GM12878 (cell line): ENCODE measurements around the gene RPGR. TPM values are rescaled to one million over a fixed set of nuclear protein-coding genes. Genes with fewer than 3 reads are reported as not detected.

ENCODE experiments used
- ATAC-seq: fragments of 200-7000 bp; cut with Tn5 transposase; 3 replicates; pipeline ENCODE4 v1.9.1; 2020; ENCODE audit warnings: mild to moderate bottlenecking, moderate library complexity
- BruUV-seq: library from RNA; stranded (reverse); fragments of 400-500 nt; replicated peaks from 2 replicates; lab custom pipeline; 2021; lab: Mats Ljungman, UMichigan
- CTCF ChIA-PET: fragments of 300-600 bp; sonication (Branson Sonifier 250); formaldehyde crosslinking; extraction: SDS; loops from one replicate; lab custom pipeline; 2021; ENCODE audit warnings: inconsistent platforms; lab: Yijun Ruan, JAX
- POLR2A ChIA-PET: fragments of 350-600 bp; formaldehyde crosslinking; extraction: SDS; loops from one replicate; lab custom pipeline; 2021; ENCODE audit warnings: inconsistent platforms; lab: Charles Lee
- RAD21 ChIA-PET: fragments of 300-600 bp; sonication (Branson Sonifier 250); formaldehyde crosslinking; loops from one replicate; lab custom pipeline; 2023; ENCODE audit warnings: antibody characterized with exemption; ENCODE audit not compliant: unreplicated experiment; lab: Charles Lee
- SMC1A ChIA-PET: fragments of 300-600 bp; sonication (Branson Sonifier 250); formaldehyde crosslinking; loops from one replicate; lab custom pipeline; 2023; ENCODE audit not compliant: unreplicated experiment, uncharacterized antibody; lab: Charles Lee
- DNase-seq: peaks from one replicate; pipeline ENCODE4 v3.0.0-alpha.2; 2011; ENCODE audit warnings: low read depth, low spot score
- FAIRE-seq: peaks from 3 replicates; lab custom pipeline; 2011; peaks lifted over from hg19 to GRCh38; lab: Jason Lieb, UNC
- H2AFZ ChIP-seq: 2 replicates; pipeline ENCODE4 v1.6.0; 2011; ENCODE audit warnings: low read depth, low read length, control low read depth; ENCODE audit not compliant: control insufficient read depth
- H3K27ac ChIP-seq: 2 replicates; pipeline ENCODE4 v1.5.1; 2011; ENCODE audit warnings: control low read depth; ENCODE audit not compliant: control insufficient read depth, insufficient read depth
- H3K27me3 ChIP-seq, 2 experiments: replicated peaks in 1 of 2; 2 replicates each; pipeline versions ENCODE4 v1.6.0 to v1.6.1; 2011; ENCODE audit warnings: low read length in 1 of 2; ENCODE audit not compliant: control insufficient read depth in 2 of 2, insufficient read depth in 2 of 2
- H3K36me3 ChIP-seq, 2 experiments: 2 replicates each; pipeline ENCODE4 v1.5.1; 2011; ENCODE audit warnings: low read length in 1 of 2; ENCODE audit not compliant: control insufficient read depth in 2 of 2, insufficient read depth in 2 of 2
- H3K4me1 ChIP-seq: 2 replicates; pipeline ENCODE4 v1.6.1; 2011; ENCODE audit warnings: mild to moderate bottlenecking, low read length, moderate library complexity, mixed read lengths; ENCODE audit not compliant: control insufficient read depth, insufficient read depth
- H3K4me2 ChIP-seq: 2 replicates; pipeline ENCODE4 v1.6.0; 2011; ENCODE audit warnings: control low read depth; ENCODE audit not compliant: control insufficient read depth, insufficient read depth
- H3K4me3 ChIP-seq: fragments of 200-600 bp; sonication (generic); 2 replicates; pipeline ENCODE4 v1.5.1; 2016
- H3K79me2 ChIP-seq: 2 replicates; pipeline ENCODE4 v1.6.0; 2011; ENCODE audit warnings: low read length; ENCODE audit not compliant: control insufficient read depth, insufficient read depth
- H3K9ac ChIP-seq: 2 replicates; pipeline ENCODE4 v1.8.0; 2011; ENCODE audit warnings: low read length, control low read depth, mixed read lengths; ENCODE audit not compliant: control insufficient read depth, insufficient read depth
- H3K9me3 ChIP-seq: replicated peaks from 3 replicates; pipeline ENCODE4 v1.5.1; 2011; ENCODE audit warnings: mild to moderate bottlenecking, low read length; ENCODE audit not compliant: control insufficient read depth, insufficient read depth
- H4K20me1 ChIP-seq: 2 replicates; pipeline ENCODE4 v1.6.0; 2011; ENCODE audit not compliant: control insufficient read depth, insufficient read depth
- GATAD2B ChIP-seq: fragments of 450-650 bp; conservative IDR thresholded peaks from 2 replicates; pipeline ENCODE4 v1.6.1; 2017; ENCODE audit warnings: low read depth, mild to moderate bottlenecking, moderate library complexity
- JUNB ChIP-seq: IDR thresholded peaks from 2 replicates; pipeline ENCODE4 v1.6.1; 2016; ENCODE audit warnings: antibody characterized with exemption, mild to moderate bottlenecking
- KLF5 ChIP-seq: fragments of 450-650 bp; IDR thresholded peaks from 2 replicates; pipeline ENCODE4 v1.6.1; 2014; ENCODE audit warnings: mild to moderate bottlenecking; ENCODE audit not compliant: partially characterized antibody
- MTA3 ChIP-seq: IDR thresholded peaks from 2 replicates; pipeline ENCODE4 v1.6.1; 2012; ENCODE audit warnings: low read length, inconsistent platforms, borderline replicate concordance
- PAX5 ChIP-seq: IDR thresholded peaks from 2 replicates; pipeline ENCODE4 v1.6.1; 2011; ENCODE audit warnings: low read depth, low read length, borderline replicate concordance
- RBBP5 ChIP-seq: fragments of 200-600 bp; sonication (generic); conservative IDR thresholded peaks from 2 replicates; pipeline ENCODE4 v1.6.1; 2016
- SREBF1 ChIP-seq: IDR thresholded peaks from 2 replicates; pipeline ENCODE4 v1.6.1; 2012; ENCODE audit warnings: mild to moderate bottlenecking, low read length
- TAF1 ChIP-seq: IDR thresholded peaks from 2 replicates; pipeline ENCODE4 v1.6.1; 2011; ENCODE audit warnings: mild to moderate bottlenecking, low read depth, low read length, borderline replicate concordance
- TARDBP ChIP-seq: IDR thresholded peaks from 2 replicates; pipeline ENCODE4 v1.6.1; 2016; ENCODE audit warnings: borderline replicate concordance
- in situ Hi-C: fragments of 300-500 bp; cut with MboI; formaldehyde crosslinking; loops from 9 replicates; pipeline ENCODE4 v1.14.3; 2018; ENCODE audit warnings: mixed read lengths
- intact Hi-C: fragments of 100-400 bp; cut with micrococcal nuclease; formaldehyde crosslinking; loops from one replicate; pipeline ENCODE4 v1.14.2; 2022; ENCODE audit not compliant: unreplicated experiment
- polyA plus RNA-seq, 11 experiments: library from polyadenylated mRNA; depleted of rRNA in 4 of 11; unstranded in 6 of 11; stranded (reverse) in 5 of 11; fragments of >200 nt; fragmentation: Nextera tagmentation in 4 of 11; fragmentation: Illumina TruSeq in 1 of 11; extraction: Ambion mirVana in 4 of 11; extraction: Trizol in 1 of 11; gene quantifications; 1 replicate in 1 of 11; 2 replicates in 10 of 11; pipeline versions ENCODE4 v1.2.1 to v1.2.3, GENCODE V29; 2011 to 2016; ENCODE audit warnings: inconsistent platforms in 2 of 11, missing spikeins in 2 of 11, low read depth in 1 of 11
- total RNA-seq, 4 experiments: library from RNA; depleted of rRNA in 3 of 4; stranded (reverse); fragments of >200 nt in 3 of 4; fragmentation: Illumina TruSeq in 1 of 4; extraction: Trizol in 1 of 4; gene quantifications; 2 replicates each; pipeline versions ENCODE4 v1.2.1 to v1.2.3, GENCODE V29; 2013 to 2021
- TF ChIP-seq, protein P1 (sequence below): IDR thresholded peaks from 2 replicates; pipeline ENCODE4 v1.6.1; 2011; ENCODE audit warnings: low read depth, low read length, improper control_type of control experiment, borderline replicate concordance
- TF ChIP-seq, protein P2 (sequence below): fragments of 450-650 bp; formaldehyde crosslinking; IDR thresholded peaks from 2 replicates; pipeline ENCODE4 v1.4.0; 2022; ENCODE audit warnings: mild to moderate bottlenecking, moderate library complexity
- TF ChIP-seq, protein P3 (sequence below): fragments of 450-650 bp; IDR thresholded peaks from 2 replicates; pipeline ENCODE4 v1.6.1; 2017; ENCODE audit warnings: antibody characterized with exemption, mild to moderate bottlenecking, moderate library complexity
- TF ChIP-seq, protein P4 (sequence below): fragments of 450-650 bp; IDR thresholded peaks from 2 replicates; pipeline ENCODE4 v1.6.1; 2017; ENCODE audit warnings: borderline replicate concordance
- TF ChIP-seq, protein P5 (sequence below): fragments of 450-650 bp; IDR thresholded peaks from 2 replicates; pipeline ENCODE4 v1.6.1; 2017; ENCODE audit warnings: mild to moderate bottlenecking

The RPGR gene
- total and polyA plus RNA-seq, 10 of the 15 experiments (the other 5 are each of a cell fraction or from before 2014, with no cell fraction given) = 5.5 to 13.4 (median 7.6) TPM

DNA sequence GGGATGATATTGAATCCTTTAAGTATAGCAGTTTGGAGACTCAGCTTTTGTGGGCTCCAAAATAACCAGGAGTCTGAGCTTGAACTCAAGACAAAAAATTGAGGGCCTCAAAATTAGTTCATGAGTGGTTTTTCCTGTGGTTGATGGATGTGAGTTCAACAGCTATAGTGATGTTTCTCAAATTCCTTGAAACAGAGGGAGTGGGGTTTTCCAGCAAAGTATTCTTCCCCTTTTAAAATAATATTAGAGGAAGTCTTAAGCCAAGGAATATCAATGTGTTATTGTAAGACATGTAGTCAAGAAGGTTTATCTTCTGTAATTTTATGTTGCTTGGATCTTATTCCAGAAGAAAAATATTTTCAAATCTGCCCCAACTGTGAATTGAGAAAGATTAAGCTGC is 35.7 kb upstream of the RPGR start:
- Histone ChIP-seq H3K4me2 (no peak overlapping the region), H3K27me3 (no peaks in the 10 kb centered on the region), H3K4me1 (no peaks in the 10 kb centered on the region), H3K79me2 (no peaks in the 10 kb centered on the region), H3K9me3 (no peaks in the 10 kb centered on the region), H3K9ac (no peak overlapping the region), H2AFZ (no peak overlapping the region), H3K27ac (no peak overlapping the region), H4K20me1 (no peaks in the 10 kb centered on the region), H3K4me3 (no peak overlapping the region), H3K36me3 (no peaks in the 10 kb centered on the region)
- TF ChIP-seq JUNB (no peak), PAX5 (no peak), RBBP5 (no peak), SREBF1 (no peak), MTA3 (no peak), GATAD2B (no peak), TAF1 (no peak), KLF5 (no peak), TARDBP (no peak)
- TF ChIP-seq, protein P1, sequence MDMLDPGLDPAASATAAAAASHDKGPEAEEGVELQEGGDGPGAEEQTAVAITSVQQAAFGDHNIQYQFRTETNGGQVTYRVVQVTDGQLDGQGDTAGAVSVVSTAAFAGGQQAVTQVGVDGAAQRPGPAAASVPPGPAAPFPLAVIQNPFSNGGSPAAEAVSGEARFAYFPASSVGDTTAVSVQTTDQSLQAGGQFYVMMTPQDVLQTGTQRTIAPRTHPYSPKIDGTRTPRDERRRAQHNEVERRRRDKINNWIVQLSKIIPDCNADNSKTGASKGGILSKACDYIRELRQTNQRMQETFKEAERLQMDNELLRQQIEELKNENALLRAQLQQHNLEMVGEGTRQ = no peak
- TF ChIP-seq, protein P2, sequence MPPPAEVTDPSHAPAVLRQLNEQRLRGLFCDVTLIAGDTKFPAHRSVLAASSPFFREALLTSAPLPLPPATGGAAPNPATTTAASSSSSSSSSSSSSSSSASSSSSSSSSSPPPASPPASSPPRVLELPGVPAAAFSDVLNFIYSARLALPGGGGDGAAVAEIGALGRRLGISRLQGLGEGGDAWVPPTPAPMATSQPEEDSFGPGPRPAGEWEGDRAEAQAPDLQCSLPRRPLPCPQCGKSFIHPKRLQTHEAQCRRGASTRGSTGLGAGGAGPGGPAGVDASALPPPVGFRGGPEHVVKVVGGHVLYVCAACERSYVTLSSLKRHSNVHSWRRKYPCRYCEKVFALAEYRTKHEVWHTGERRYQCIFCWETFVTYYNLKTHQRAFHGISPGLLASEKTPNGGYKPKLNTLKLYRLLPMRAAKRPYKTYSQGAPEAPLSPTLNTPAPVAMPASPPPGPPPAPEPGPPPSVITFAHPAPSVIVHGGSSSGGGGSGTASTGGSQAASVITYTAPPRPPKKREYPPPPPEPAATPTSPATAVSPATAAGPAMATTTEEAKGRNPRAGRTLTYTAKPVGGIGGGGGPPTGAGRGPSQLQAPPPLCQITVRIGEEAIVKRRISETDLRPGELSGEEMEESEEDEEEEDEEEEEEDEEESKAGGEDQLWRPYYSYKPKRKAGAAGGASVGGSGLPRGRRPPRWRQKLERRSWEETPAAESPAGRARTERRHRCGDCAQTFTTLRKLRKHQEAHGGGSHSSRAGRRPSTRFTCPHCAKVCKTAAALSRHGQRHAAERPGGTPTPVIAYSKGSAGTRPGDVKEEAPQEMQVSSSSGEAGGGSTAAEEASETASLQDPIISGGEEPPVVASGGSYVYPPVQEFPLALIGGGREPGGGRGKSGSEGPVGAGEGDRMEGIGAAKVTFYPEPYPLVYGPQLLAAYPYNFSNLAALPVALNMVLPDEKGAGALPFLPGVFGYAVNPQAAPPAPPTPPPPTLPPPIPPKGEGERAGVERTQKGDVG (CRISPR knock-in tag) = no peak
- TF ChIP-seq, protein P3, sequence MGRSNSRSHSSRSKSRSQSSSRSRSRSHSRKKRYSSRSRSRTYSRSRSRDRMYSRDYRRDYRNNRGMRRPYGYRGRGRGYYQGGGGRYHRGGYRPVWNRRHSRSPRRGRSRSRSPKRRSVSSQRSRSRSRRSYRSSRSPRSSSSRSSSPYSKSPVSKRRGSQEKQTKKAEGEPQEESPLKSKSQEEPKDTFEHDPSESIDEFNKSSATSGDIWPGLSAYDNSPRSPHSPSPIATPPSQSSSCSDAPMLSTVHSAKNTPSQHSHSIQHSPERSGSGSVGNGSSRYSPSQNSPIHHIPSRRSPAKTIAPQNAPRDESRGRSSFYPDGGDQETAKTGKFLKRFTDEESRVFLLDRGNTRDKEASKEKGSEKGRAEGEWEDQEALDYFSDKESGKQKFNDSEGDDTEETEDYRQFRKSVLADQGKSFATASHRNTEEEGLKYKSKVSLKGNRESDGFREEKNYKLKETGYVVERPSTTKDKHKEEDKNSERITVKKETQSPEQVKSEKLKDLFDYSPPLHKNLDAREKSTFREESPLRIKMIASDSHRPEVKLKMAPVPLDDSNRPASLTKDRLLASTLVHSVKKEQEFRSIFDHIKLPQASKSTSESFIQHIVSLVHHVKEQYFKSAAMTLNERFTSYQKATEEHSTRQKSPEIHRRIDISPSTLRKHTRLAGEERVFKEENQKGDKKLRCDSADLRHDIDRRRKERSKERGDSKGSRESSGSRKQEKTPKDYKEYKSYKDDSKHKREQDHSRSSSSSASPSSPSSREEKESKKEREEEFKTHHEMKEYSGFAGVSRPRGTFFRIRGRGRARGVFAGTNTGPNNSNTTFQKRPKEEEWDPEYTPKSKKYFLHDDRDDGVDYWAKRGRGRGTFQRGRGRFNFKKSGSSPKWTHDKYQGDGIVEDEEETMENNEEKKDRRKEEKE = no peak
- TF ChIP-seq, protein P4, sequence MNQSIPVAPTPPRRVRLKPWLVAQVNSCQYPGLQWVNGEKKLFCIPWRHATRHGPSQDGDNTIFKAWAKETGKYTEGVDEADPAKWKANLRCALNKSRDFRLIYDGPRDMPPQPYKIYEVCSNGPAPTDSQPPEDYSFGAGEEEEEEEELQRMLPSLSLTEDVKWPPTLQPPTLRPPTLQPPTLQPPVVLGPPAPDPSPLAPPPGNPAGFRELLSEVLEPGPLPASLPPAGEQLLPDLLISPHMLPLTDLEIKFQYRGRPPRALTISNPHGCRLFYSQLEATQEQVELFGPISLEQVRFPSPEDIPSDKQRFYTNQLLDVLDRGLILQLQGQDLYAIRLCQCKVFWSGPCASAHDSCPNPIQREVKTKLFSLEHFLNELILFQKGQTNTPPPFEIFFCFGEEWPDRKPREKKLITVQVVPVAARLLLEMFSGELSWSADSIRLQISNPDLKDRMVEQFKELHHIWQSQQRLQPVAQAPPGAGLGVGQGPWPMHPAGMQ = no peak
- TF ChIP-seq, protein P5, sequence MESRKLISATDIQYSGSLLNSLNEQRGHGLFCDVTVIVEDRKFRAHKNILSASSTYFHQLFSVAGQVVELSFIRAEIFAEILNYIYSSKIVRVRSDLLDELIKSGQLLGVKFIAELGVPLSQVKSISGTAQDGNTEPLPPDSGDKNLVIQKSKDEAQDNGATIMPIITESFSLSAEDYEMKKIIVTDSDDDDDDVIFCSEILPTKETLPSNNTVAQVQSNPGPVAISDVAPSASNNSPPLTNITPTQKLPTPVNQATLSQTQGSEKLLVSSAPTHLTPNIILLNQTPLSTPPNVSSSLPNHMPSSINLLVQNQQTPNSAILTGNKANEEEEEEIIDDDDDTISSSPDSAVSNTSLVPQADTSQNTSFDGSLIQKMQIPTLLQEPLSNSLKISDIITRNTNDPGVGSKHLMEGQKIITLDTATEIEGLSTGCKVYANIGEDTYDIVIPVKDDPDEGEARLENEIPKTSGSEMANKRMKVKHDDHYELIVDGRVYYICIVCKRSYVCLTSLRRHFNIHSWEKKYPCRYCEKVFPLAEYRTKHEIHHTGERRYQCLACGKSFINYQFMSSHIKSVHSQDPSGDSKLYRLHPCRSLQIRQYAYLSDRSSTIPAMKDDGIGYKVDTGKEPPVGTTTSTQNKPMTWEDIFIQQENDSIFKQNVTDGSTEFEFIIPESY = no peak
- in situ Hi-C loops (no loop called here), intact Hi-C loops (no loop called here)
- ChIA-PET CTCF (interaction anchor here (1.1 to 1.6 kb wide), 2 partner anchors 10 to 12 kb away, joined by 3 to 6 read pairs; partner anchors contain the start of gene OTC), RAD21 (no interaction called here), SMC1A (no interaction called here), POLR2A (no interaction called here)
- DNase-seq (no peak), FAIRE-seq (no peak), ATAC-seq (no peak)
- no TSS peak for BruUV-seq
